ENCODE data around the gene SYNGR2.

SYNGR2 gene

GRCh38 chr17:78206298-78206697, 37.9 kb downstream of the SYNGR2 start:
- no peak overlapping the region for H3K4me3 ChIP-seq (ENCODE audit: control insufficient read depth, low read depth, low read length)
- no peak for DNase-seq (ENCODE audit: low read depth)
- TF ChIP-seq CTCF (IDR thresholded peaks at IDR 0.05; ENCODE audit: control insufficient read depth, insufficient read depth, low read depth, low read length, missing control alignments), result no peak

- no peak for TF ChIP-seq CTCF (IDR thresholded peaks at IDR 0.05; ENCODE audit: control insufficient read depth, insufficient read depth, low read depth, low read length, missing control alignments)
- no peak for DNase-seq (ENCODE audit: low read depth)
Observed at GRCh38 chr17:78208486-78208885, 40.1 kb downstream of the SYNGR2 start.

GRCh38 chr17:78210111-78210510, 41.7 kb downstream of the SYNGR2 start:
- TF ChIP-seq CTCF (IDR thresholded peaks at IDR 0.05; ENCODE audit: control insufficient read depth, insufficient read depth, low read depth, low read length, missing control alignments), result no peak
- no peak overlapping the region for H3K4me3 ChIP-seq (ENCODE audit: control insufficient read depth, low read depth, low read length)
- no peak for DNase-seq (ENCODE audit: low read depth)

More at GRCh38 chr17:78208486-78208885, 40.1 kb downstream of the SYNGR2 start:
- H3K4me3 ChIP-seq (ENCODE audit: control insufficient read depth, low read depth, low read length), result no peak overlapping the region

GRCh38 chr17:78211032-78211431, 42.7 kb downstream of the SYNGR2 start:
- no peak for TF ChIP-seq CTCF (IDR thresholded peaks at IDR 0.05; ENCODE audit: control insufficient read depth, insufficient read depth, low read depth, low read length, missing control alignments)
- DNase-seq (ENCODE audit: low read depth), result no peak
- H3K4me3 ChIP-seq (ENCODE audit: control insufficient read depth, low read depth, low read length), result no peak overlapping the region

GRCh38 chr17:78214016-78214705, 45.8 kb downstream of the SYNGR2 start, which contains the start of gene BIRC5:
Gene BIRC5, plus strand, starts transcription at chr17:78214253. Its CDS starts 64 bp downstream, at chr17:78214317.
- peak within 1 kb of the TSS; percentile 83 for H3K4me3 ChIP-seq (ENCODE audit: control insufficient read depth, low read depth, low read length)
- peak; percentile 11 for DNase-seq (ENCODE audit: low read depth)
- TF ChIP-seq CTCF (IDR thresholded peaks at IDR 0.05; ENCODE audit: control insufficient read depth, insufficient read depth, low read depth, low read length, missing control alignments), result no peak

GRCh38 chr17:78214706-78215061, 46.3 kb downstream of the SYNGR2 start:
- peak overlapping the region; percentile 83 for H3K4me3 ChIP-seq (ENCODE audit: control insufficient read depth, low read depth, low read length)
- no peak for TF ChIP-seq CTCF (IDR thresholded peaks at IDR 0.05; ENCODE audit: control insufficient read depth, insufficient read depth, low read depth, low read length, missing control alignments)
- no peak for DNase-seq (ENCODE audit: low read depth)

All from AG09309 (cell line).